H1 (cell line): ENCODE data around the gene B3GALT5. TPM values are rescaled to one million over a fixed set of nuclear protein-coding genes. Genes with fewer than 3 reads are reported as not detected.

Source experiments
- CHD1 ChIP-seq: IDR thresholded peaks from 2 replicates; pipeline ENCODE4 v1.6.1; 2012; ENCODE audit warnings: low read depth, low read length, improper control_type of control experiment
- SUZ12 ChIP-seq: fragments of 200-600 bp; sonication (generic); IDR thresholded peaks from 2 replicates; pipeline ENCODE4 v1.6.1; 2012; ENCODE audit warnings: mild to moderate bottlenecking, inconsistent platforms, low read length, moderate library complexity, mixed read lengths
- TCF12 ChIP-seq: IDR thresholded peaks from 2 replicates; pipeline ENCODE4 v1.6.1; 2011; ENCODE audit warnings: low read depth, mild to moderate bottlenecking, low read length
- TEAD4 ChIP-seq: IDR thresholded peaks from 2 replicates; pipeline ENCODE4 v1.6.1; 2012; ENCODE audit warnings: low read depth, low read length, inconsistent platforms, mixed read lengths
- polyA plus RNA-seq, 7 experiments: library from polyadenylated mRNA; depleted of rRNA in 3 of 7; stranded (reverse) in 5 of 7; unstranded in 2 of 7; fragments of >200 nt in 5 of 7; fragments of 200-250 nt in 2 of 7; gene quantifications; 1 replicate in 5 of 7; 2 replicates in 1 of 7; 4 replicates in 1 of 7; pipeline versions ENCODE4 v1.2.1 to v1.2.3, GENCODE V29; 2011 to 2013; ENCODE audit warnings: missing spikeins in 2 of 7, mixed read lengths in 2 of 7
- total RNA-seq: library from RNA; stranded (reverse); fragmentation: NEBNext Ultra II Directional; extraction: Animal tissue kit (Norgen Biotek cat#: 25700); gene quantifications from 2 replicates; pipeline ENCODE4 v1.2.1, GENCODE V29; 2021
- TF ChIP-seq, protein P1 (sequence below): fragments of 300-600 bp; sonication (generic); IDR thresholded peaks from 2 replicates; pipeline ENCODE4 v1.7.1; 2012; ENCODE audit warnings: low read length, moderate library complexity, mild to moderate bottlenecking, inconsistent platforms; ENCODE audit not compliant: insufficient replicate concordance

The B3GALT5 gene
- total and polyA plus RNA-seq, 2 of the 8 experiments (the other 6 are each of a cell fraction or from before 2014, with no cell fraction given), result 11.9 to 25.1 TPM

DNA sequence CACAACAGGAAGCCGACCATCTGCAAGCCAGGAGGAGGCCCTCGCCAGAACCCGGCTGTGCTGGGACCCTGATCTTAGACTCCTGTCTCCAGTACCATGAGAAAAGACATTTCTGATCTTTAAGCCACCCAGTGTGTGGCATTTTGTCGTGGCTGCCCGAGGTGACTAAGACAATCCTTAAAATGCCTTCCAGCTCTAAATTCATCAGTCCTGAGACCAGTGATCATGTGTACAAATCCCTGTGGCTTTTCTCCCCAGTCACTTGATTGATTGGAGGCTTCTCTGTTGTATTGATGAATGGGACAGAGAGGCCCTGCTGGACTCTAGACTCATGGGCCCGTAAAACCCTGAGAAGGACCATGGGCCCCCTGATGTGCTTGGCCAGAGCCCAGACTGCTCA, 36.1 kb downstream of the B3GALT5 start (continued):
- TF ChIP-seq, protein P1, sequence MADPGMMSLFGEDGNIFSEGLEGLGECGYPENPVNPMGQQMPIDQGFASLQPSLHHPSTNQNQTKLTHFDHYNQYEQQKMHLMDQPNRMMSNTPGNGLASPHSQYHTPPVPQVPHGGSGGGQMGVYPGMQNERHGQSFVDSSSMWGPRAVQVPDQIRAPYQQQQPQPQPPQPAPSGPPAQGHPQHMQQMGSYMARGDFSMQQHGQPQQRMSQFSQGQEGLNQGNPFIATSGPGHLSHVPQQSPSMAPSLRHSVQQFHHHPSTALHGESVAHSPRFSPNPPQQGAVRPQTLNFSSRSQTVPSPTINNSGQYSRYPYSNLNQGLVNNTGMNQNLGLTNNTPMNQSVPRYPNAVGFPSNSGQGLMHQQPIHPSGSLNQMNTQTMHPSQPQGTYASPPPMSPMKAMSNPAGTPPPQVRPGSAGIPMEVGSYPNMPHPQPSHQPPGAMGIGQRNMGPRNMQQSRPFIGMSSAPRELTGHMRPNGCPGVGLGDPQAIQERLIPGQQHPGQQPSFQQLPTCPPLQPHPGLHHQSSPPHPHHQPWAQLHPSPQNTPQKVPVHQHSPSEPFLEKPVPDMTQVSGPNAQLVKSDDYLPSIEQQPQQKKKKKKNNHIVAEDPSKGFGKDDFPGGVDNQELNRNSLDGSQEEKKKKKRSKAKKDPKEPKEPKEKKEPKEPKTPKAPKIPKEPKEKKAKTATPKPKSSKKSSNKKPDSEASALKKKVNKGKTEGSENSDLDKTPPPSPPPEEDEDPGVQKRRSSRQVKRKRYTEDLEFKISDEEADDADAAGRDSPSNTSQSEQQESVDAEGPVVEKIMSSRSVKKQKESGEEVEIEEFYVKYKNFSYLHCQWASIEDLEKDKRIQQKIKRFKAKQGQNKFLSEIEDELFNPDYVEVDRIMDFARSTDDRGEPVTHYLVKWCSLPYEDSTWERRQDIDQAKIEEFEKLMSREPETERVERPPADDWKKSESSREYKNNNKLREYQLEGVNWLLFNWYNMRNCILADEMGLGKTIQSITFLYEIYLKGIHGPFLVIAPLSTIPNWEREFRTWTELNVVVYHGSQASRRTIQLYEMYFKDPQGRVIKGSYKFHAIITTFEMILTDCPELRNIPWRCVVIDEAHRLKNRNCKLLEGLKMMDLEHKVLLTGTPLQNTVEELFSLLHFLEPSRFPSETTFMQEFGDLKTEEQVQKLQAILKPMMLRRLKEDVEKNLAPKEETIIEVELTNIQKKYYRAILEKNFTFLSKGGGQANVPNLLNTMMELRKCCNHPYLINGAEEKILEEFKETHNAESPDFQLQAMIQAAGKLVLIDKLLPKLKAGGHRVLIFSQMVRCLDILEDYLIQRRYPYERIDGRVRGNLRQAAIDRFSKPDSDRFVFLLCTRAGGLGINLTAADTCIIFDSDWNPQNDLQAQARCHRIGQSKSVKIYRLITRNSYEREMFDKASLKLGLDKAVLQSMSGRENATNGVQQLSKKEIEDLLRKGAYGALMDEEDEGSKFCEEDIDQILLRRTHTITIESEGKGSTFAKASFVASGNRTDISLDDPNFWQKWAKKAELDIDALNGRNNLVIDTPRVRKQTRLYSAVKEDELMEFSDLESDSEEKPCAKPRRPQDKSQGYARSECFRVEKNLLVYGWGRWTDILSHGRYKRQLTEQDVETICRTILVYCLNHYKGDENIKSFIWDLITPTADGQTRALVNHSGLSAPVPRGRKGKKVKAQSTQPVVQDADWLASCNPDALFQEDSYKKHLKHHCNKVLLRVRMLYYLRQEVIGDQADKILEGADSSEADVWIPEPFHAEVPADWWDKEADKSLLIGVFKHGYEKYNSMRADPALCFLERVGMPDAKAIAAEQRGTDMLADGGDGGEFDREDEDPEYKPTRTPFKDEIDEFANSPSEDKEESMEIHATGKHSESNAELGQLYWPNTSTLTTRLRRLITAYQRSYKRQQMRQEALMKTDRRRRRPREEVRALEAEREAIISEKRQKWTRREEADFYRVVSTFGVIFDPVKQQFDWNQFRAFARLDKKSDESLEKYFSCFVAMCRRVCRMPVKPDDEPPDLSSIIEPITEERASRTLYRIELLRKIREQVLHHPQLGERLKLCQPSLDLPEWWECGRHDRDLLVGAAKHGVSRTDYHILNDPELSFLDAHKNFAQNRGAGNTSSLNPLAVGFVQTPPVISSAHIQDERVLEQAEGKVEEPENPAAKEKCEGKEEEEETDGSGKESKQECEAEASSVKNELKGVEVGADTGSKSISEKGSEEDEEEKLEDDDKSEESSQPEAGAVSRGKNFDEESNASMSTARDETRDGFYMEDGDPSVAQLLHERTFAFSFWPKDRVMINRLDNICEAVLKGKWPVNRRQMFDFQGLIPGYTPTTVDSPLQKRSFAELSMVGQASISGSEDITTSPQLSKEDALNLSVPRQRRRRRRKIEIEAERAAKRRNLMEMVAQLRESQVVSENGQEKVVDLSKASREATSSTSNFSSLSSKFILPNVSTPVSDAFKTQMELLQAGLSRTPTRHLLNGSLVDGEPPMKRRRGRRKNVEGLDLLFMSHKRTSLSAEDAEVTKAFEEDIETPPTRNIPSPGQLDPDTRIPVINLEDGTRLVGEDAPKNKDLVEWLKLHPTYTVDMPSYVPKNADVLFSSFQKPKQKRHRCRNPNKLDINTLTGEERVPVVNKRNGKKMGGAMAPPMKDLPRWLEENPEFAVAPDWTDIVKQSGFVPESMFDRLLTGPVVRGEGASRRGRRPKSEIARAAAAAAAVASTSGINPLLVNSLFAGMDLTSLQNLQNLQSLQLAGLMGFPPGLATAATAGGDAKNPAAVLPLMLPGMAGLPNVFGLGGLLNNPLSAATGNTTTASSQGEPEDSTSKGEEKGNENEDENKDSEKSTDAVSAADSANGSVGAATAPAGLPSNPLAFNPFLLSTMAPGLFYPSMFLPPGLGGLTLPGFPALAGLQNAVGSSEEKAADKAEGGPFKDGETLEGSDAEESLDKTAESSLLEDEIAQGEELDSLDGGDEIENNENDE, result no peak
- TF ChIP-seq CHD1, result no peak
- TF ChIP-seq TEAD4, result no peak
- no peak for TF ChIP-seq SUZ12
- TF ChIP-seq TCF12, result no peak
